Measurements from ENCODE around the gene AGK. TPM values are rescaled to one million over a fixed set of nuclear protein-coding genes. Genes with fewer than 3 reads are reported as not detected.

The AGK gene
- total and polyA plus RNA-seq, 2 of the 8 experiments (the other 6 are each of a cell fraction or from before 2014, with no cell fraction given): 25.8 to 34.0 TPM

DNA sequence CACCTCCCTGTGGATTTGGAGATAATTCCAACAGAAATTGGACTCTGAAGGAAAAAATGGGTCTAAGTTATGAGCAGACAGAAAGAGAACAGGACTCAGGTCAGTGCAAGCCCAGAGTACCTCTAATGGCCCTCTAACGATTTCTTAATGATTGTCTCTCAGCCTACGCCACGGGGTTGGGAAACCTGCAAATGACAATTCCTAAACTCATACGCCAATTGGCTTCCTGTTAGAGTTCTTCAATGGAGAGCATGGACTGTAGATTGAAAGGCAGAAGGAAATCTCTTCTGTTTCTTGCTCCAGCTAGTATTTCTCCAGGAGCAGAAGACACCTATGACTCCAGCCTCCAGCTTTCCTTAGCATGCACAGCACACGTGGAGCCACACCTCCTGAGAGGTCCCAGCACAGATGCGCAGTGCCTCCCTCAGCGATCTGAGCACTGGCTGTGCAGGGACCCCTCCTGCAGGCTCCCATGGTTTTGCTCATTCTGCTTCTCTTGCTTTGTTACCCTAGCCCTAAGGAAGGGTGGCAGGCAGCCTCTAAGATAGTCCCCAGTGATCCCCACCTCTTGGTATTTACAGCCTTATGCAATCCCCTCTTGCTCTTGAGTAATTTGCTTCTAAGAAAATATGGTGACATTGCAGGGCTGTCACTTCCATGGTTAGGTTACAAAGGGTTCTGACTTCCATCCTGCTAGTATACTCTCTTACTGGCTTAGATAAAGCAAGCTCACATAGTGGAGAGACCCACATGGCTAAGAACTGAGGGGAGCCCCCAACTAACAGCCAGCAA, 120.7 kb downstream of the AGK start (continued):
- TF ChIP-seq SUZ12 (IDR thresholded peaks at IDR 0.05; ENCODE audit: low read length) (no peak), KDM5A (IDR thresholded peaks at IDR 0.05; ENCODE audit: low read length) (no peak)
